HG03439 (cell line): ENCODE results near the gene TMUB1.
"Not testable (repeated sequence)": the region's sequence is repeated elsewhere in the genome, so short reads cannot be mapped to it uniquely, and the experiment has no call there.

Experiments
- ATAC-seq: cut with Tn5 transposase; IDR thresholded peaks from one replicate; pipeline ENCODE4 v1.9.1; 2021; ENCODE audit warnings: mild to moderate bottlenecking, moderate library complexity; ENCODE audit not compliant: unreplicated experiment

TMUB1 gene

DNA sequence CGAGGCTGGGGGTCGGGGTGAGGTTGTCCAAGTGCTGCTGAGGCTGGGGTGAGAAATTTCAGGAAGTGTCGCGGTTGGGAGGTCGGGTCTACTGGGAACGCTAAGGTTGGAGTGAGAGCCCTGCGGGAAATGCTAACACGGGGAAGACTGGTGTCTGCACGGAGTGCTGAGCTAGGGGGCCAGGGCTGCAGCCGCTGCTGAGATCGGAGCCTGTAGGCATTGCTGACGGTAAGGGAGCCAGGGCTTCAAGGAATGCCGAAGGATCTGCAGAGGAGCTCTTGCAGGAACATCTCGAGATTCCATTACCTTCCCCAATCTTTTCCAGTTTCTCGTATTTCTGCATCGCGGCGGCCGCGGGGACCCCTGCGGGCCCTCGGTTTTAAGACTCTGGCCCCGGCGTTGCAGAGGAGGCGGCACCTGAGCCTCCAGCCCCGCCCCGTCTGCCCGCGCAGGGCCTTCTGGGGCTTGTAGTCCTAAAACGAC lies 25.7 kb downstream of the TMUB1 start, which contains the start of gene CDK5:
Gene CDK5 (minus strand): TSS at position 392 of the 483 bp plus-strand sequence. CDS start 49 bp downstream, at position 343.
- peak; percentile 7 for ATAC-seq

GRCh38 chr7:151056666-151057505 lies 26.4 kb downstream of the TMUB1 start:
- ATAC-seq: no peak

DNA sequence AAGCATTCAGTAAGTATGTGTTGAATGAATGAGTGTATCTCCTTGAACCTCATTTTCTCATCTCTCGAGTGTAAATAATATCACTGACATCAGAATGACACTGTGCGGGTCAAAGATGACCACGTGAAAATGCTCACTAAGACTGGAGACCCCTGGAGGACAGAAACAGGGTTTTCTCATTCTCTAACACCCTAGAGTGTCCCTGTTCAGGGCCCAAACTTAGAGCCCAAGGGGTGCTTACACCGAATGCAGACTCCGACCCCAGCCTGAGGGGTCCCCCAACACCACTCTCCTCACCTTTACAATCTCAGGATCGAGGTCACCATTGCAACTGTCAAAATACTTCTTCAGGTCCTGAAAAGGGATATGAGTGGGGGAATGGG lies 27.0 kb downstream of the TMUB1 start:
- ATAC-seq: no peak

- no peak for ATAC-seq
These were observed 29.5 kb downstream of the TMUB1 start for GRCh38 chr7:151053751-151054150.

- no peak for ATAC-seq
These were observed 30.2 kb downstream of the TMUB1 start for GRCh38 chr7:151053096-151053495.

- no peak for ATAC-seq
These were observed 32.2 kb downstream of the TMUB1 start for GRCh38 chr7:151051108-151051507.

- no peak for ATAC-seq
These were observed 34.3 kb downstream of the TMUB1 start for GRCh38 chr7:151048911-151049463.

DNA sequence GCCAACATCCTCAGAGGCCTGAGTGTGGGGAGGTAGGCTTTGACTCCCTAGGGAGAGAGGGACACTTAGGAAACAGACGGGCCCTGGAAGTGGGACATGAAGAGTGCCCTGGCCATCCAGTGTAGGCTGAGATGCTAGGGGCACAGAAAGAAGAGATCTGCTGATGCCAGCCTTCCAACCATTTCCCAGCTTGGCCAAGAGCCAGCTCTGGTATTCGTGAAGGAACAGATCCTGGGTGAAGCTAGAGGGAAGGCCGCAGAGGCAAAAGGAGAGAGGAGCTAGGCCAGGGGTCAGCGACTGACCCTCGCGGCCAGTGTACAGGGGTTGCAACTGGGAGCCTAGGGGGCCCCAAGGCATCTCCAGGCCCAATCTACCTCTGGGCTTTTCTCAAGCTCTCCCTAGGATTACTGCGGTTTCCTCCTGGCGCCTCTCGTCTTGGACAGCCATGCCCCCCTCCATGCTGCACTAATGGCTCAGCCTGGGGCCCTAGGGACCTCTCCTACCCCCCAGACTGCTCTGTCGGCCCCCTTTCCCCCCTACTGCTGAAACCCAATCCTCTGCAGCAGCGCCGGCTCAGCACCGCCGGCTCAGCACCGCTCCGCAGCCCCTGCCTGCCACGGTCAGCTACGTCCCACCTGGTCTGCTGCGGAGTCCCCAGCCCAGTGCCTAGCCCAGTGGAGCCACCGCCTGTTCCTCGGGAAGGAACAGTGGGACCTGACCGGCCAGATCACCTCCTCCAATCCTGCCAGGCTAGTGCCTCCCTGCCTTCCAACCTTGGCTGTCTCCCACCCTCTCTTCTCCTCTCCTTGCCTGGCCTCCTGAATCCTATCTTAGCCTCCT lies 35.1 kb downstream of the TMUB1 start, which contains the start of gene ASIC3:
Gene ASIC3 (plus strand): TSS at position 556 of the 840 bp plus-strand sequence. CDS start 355 bp downstream, outside the sequence.
- no peak for ATAC-seq

- ATAC-seq: no peak
These were observed 36.4 kb downstream of the TMUB1 start for GRCh38 chr7:151046603-151047573.

DNA sequence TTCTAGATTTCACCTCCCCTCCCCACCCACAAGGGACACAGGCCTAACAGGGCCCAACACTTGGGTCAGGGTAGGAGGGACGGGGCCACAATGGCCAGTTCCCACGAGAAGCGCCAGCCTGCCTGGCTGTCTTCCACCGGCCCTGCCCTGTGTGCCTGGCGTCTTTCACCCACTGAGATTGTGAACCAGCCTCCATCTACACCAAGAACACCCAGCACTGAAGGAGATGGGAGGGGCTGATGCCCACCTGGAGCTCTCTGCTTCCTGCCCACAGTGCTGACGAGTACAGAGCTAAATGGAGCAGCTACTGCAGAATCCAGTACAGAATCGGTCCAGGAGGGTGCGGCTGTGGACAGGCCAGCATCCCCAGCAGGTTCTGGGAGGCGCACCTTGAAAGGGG lies 37.3 kb downstream of the TMUB1 start:
- ATAC-seq: no peak

- no peak for ATAC-seq
These were observed 38.0 kb downstream of the TMUB1 start for GRCh38 chr7:151045262-151045661.

DNA sequence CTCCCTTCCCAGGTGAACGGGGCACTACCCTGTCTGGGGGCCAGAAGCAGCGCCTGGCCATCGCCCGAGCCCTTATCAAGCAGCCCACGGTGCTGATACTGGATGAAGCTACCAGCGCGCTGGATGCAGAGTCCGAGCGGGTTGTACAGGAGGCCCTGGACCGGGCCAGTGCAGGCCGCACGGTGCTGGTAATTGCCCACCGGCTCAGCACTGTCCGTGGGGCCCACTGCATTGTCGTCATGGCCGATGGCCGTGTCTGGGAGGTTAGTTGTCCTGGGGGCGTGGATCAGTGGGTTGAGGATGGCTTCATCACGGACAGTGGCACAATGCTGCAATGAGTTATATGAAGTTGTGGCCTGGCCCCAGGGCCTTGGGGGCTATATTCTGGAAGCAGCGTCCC lies 39.3 kb downstream of the TMUB1 start:
- no peak for ATAC-seq

DNA sequence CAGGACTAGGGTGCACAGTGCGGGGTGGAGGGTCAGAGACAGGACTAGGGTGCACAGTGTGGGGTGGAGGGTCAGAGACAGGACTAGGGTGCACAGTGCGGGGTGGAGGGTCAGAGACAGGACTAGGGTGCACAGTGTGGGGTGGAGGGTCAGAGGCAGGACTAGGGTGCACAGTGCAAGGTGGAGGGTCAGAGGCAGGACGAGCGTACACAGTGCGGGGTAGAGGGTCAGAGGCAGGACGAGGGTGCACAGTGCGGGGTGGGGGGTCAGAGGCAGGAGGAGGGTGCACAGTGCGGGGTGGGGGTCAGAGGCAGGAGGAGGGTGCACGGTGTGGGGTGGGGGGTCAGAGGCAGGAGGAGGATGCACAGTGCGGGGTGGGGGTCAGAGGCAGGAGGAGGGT lies 39.8 kb downstream of the TMUB1 start:
- not testable (repeated sequence) for ATAC-seq

- no peak for ATAC-seq
These were observed 42.5 kb downstream of the TMUB1 start for GRCh38 chr7:151040616-151041375.

DNA sequence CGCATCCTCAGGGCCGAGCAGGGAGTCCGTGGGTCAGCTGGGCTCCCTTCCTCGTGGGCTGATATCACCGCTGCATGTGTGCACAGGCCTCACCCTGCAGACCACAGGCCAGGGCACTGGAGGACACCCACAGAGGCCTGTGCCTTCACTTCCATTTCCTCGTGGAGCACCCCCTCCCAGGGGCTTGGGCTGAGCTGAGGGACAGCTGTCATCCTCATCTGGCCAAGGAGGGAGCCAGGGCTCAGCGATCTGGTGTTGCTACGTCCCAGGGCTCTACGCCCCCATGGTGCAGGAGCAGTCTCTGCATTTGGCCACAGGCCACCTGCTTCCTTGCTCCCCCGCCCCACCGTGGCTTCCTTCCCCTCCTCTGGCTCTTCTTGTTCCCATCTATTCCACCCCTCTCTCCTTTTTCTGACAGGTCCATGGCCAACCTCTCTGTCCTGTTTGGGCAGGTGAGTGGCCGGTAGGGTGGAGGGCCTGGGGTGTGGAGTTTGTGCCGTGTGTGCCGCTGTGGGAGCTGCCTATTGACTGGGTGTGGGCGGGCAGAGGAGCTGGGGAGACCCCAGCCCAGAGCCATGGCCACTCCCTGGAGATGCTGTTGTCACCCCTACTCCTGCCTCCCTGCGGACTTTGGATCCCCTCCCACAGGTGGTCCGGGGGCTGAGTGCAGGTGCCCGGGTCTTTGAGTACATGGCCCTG lies 43.3 kb downstream of the TMUB1 start:
- no peak for ATAC-seq

GRCh38 chr7:151038951-151039849 lies 44.1 kb downstream of the TMUB1 start:
- ATAC-seq: no peak

DNA sequence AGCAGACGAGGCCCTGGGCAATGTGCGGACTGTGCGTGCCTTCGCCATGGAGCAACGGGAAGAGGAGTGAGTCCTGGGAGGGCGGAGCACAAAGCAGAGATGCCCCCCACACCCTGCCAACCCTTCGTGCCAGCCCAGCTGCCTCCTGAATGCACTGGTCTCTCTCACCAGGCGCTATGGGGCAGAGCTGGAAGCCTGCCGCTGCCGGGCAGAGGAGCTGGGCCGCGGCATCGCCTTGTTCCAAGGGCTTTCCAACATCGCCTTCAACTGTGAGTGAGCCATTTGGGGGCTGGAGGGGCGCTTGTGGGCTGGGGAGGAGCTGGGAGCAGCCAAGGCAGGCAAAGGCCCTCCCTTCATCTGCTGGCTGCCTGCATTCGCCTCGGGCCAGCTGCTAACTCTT lies 47.4 kb downstream of the TMUB1 start:
- ATAC-seq: no peak
